Body of pancreas (tissue), 4 donors: ENCODE results near the gene ARHGEF25. TPM values are rescaled to one million over a fixed set of nuclear protein-coding genes. Genes with fewer than 3 reads are reported as not detected.
"Not testable (repeated sequence)": the region's sequence is repeated elsewhere in the genome, so short reads cannot be mapped to it uniquely, and the experiment has no call there.

Experiments
- ATAC-seq: fragments of 150-250 bp; one replicate; pipeline ENCODE4 v1.9.1; 2016
- DNase-seq, 4 donors: peaks; one replicate each; pipeline ENCODE4 v3.0.0-alpha.2; 2019
- H3K27ac ChIP-seq, 4 donors: fragments of 200-600 bp; sonication (generic); 1 replicate in 3 of 4; 2 replicates in 1 of 4; pipeline versions ENCODE4 v1.5.1 to v1.6.1; 2016 to 2019; ENCODE audit warnings: mild to moderate bottlenecking in 1 of 4, mixed read lengths in 1 of 4, moderate library complexity in 1 of 4
- H3K27me3 ChIP-seq, 2 donors: fragments of 200-600 bp; sonication (generic); one replicate each; pipeline ENCODE4 v1.6.0; 2016; ENCODE audit warnings: mild to moderate bottlenecking in 1 of 2
- H3K36me3 ChIP-seq, 2 donors: fragments of 200-600 bp; sonication (generic); replicated peaks in 1 of 2; 2 replicates each; pipeline ENCODE4 v1.5.1; 2016; ENCODE audit warnings: low read depth in 2 of 2; ENCODE audit not compliant: insufficient read depth in 1 of 2
- H3K4me1 ChIP-seq: fragments of 200-600 bp; sonication (generic); one replicate; pipeline ENCODE4 v1.6.0; 2016
- H3K4me3 ChIP-seq, 2 donors: fragments of 200-600 bp; sonication (generic); 1 replicate in 1 of 2; 2 replicates in 1 of 2; pipeline ENCODE4 v1.5.1; 2016 to 2019
- H3K9me3 ChIP-seq, 3 donors: fragments of 200-600 bp; sonication (generic); 1 replicate in 2 of 3; 2 replicates in 1 of 3; pipeline ENCODE4 v1.5.1; 2016
- POLR2A ChIP-seq, 3 donors: fragments of 450-650 bp; IDR thresholded peaks; one replicate each; pipeline ENCODE4 v1.6.1; 2016; ENCODE audit warnings: antibody characterized with exemption in 3 of 3, mild to moderate bottlenecking in 2 of 3
- WGBS, 2 donors: methylation state at CpG; one replicate each; pipeline ENCODE4 v1.1.5; 2017; 5-methylcytosine and 5-hydroxymethylcytosine counted together
- intact Hi-C: fragments of 100-400 bp; cut with DNase I; formaldehyde crosslinking; loops from one replicate; pipeline ENCODE4 v1.15.1; 2023
- total RNA-seq, 2 donors: library from RNA; depleted of rRNA; stranded (reverse); fragments of >200 nt; gene quantifications; one replicate each; pipeline ENCODE4 v1.1.0, GENCODE V29; 2016
- TF ChIP-seq, protein P1 (sequence below), 7 experiments: fragments of 450-650 bp in 4 of 7; fragments of 200-600 bp in 3 of 7; sonication (generic) in 3 of 7; IDR thresholded peaks; one replicate each; pipeline ENCODE4 v1.5.1; 2016 to 2019; ENCODE audit warnings: antibody characterized with exemption in 7 of 7

ARHGEF25 gene
- total RNA-seq, 2 donors from 2014 or later, result 10.1 to 10.9 TPM

DNA sequence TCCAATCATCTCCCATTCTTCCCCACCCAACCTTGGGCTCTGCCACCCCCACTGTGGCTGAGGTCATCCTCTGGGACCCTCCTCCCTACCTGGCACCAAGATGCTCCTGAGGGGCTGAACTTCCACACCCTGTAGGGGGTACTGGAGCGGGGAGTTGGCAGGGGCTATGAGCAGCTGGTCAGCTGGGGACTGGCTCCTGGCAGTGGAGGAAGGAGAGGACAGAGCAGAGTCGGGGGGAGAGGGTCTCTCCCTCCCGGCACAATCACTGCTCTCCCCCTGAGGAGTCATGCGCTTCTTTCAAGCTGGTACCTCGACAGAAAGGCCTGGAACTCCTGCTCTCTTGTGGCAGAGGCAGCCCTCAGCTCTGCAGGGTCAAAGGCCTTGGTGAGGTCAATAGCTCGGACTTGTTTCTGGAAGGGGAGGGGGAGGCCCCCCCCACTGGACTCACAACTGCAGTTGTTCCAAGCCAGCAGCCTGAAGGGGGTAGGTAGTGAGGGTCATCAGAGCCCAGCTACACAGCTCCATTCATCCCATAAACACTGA lies 19.7 kb downstream of the ARHGEF25 start:
- Histone ChIP-seq H3K36me3 (no peaks in the 10 kb centered on the region), H3K4me1 (peaks cover 26% of the 10 kb centered on the region), H3K27me3 (peaks cover 0 to 31% of the 10 kb centered on the region in 2 donors), H3K27ac (no peak overlapping the region), H3K4me3 (no peak overlapping the region), H3K9me3 (no peaks in the 10 kb centered on the region)
- no peak for DNase-seq
- TF ChIP-seq, protein P1, sequence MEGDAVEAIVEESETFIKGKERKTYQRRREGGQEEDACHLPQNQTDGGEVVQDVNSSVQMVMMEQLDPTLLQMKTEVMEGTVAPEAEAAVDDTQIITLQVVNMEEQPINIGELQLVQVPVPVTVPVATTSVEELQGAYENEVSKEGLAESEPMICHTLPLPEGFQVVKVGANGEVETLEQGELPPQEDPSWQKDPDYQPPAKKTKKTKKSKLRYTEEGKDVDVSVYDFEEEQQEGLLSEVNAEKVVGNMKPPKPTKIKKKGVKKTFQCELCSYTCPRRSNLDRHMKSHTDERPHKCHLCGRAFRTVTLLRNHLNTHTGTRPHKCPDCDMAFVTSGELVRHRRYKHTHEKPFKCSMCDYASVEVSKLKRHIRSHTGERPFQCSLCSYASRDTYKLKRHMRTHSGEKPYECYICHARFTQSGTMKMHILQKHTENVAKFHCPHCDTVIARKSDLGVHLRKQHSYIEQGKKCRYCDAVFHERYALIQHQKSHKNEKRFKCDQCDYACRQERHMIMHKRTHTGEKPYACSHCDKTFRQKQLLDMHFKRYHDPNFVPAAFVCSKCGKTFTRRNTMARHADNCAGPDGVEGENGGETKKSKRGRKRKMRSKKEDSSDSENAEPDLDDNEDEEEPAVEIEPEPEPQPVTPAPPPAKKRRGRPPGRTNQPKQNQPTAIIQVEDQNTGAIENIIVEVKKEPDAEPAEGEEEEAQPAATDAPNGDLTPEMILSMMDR (IDR thresholded peaks at IDR 0.05), result no peak
- no peak for TF ChIP-seq POLR2A (IDR thresholded peaks at IDR 0.05)
- 59 to 60% methylated on average over 2 to 6 of the region's 6 CpGs for WGBS, 2 donors
- intact Hi-C loops, result no loop called here
- no peak for ATAC-seq

DNA sequence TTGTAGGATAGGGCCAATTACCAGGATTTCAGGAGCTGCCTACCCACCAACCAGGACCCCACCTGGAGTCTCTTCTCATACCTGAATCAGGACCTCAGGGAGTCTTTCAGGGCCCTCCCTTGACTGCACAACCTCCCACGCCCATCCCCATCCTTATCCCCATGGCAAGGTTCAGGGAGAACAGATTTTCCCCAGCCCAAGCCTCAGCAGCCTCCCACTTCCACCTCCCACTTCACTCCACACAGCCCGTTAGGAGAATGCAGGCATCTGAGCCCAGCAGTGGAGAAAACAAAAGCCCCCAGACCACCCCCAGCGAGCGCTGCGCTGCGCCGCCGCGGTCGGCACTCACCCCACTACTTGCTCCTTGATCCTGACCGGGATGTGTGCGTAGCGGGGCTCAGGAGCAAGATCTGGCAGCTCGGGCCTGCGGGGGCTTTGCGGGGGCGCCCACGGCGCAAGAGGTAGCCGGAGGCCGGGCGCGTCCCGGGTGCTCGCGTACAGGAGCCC lies 20.4 kb downstream of the ARHGEF25 start:
- Histone ChIP-seq H3K9me3 (no peaks in the 10 kb centered on the region), H3K36me3 (no peaks in the 10 kb centered on the region), H3K27me3 (peaks cover 0 to 26% of the 10 kb centered on the region in 2 donors), H3K4me1 (peaks cover 26% of the 10 kb centered on the region), H3K27ac (no peak overlapping the region), H3K4me3 (no peak overlapping the region)
- TF ChIP-seq POLR2A (IDR thresholded peaks at IDR 0.05), result no peak
- TF ChIP-seq, protein P1 (IDR thresholded peaks at IDR 0.05), result no peak
- ATAC-seq, result no peak
- intact Hi-C loops, result no loop called here
- WGBS, 2 donors, result 7 to 15% methylated on average over 22 to 26 of the region's 26 CpGs
- no peak for DNase-seq

DNA sequence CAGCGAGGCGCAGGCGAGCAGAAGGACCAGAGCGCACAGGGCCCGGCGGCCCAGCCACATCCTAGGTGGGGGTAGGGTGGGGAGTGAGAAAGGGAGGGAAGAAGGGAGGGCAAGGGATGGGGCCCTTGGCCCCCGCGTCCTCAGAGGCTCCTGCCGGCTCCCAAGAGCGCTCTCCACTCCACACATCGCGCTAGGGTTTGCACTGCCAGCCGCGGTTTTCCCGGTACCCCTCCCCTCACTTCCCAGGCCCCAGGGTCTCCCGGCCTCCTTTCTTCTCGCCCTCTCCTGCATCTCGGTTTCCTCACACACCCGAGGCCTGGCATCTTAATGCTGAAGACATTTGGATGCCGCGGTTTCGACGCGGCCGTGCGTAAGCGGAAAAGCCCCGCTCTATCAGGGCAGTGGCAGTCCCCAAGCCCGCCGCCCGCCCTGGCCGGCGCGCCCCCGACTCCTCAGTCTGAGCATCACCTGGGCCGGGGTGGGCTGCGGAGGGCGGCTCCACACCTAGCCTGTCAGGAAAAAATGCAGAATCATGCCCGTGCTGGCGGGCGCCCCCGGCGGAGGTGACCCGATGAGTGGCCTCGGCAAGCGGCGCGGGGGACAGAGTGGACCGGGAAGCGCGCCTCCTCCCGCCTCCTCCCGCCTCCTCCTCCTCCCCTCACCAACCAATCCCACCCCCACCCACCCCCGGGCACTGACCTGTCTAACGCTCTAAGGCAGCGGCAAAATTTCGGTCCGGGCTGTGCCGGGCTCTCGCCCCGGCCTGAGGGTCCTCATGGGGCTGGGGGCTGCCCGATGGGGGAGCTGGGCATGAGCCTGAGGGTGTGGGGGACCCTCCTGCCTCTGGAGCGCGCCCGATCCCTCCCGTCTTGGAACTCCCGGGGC lies 21.1 kb downstream of the ARHGEF25 start:
- H3K27me3 ChIP-seq, result peaks cover 0 to 22% of the 10 kb centered on the region in 2 donors
- no peaks in the 10 kb centered on the region for H3K9me3 ChIP-seq
- peaks cover 26% of the 10 kb centered on the region for H3K4me1 ChIP-seq
- TF ChIP-seq, protein P1 (IDR thresholded peaks at IDR 0.05), result no peak
- no peak for TF ChIP-seq POLR2A (IDR thresholded peaks at IDR 0.05)
- DNase-seq, result peak in 1 of 4 donors; percentile 41
- peak overlapping the region in 1 of 2 donors; percentile 41 for H3K4me3 ChIP-seq
- no peaks in the 10 kb centered on the region for H3K36me3 ChIP-seq
- WGBS, 2 donors, result 1 to 4% methylated on average over 30 to 55 of the region's 67 CpGs
- intact Hi-C loops, result no loop called here
- ATAC-seq, result peak; percentile 31
- H3K27ac ChIP-seq, result no peak overlapping the region

DNA sequence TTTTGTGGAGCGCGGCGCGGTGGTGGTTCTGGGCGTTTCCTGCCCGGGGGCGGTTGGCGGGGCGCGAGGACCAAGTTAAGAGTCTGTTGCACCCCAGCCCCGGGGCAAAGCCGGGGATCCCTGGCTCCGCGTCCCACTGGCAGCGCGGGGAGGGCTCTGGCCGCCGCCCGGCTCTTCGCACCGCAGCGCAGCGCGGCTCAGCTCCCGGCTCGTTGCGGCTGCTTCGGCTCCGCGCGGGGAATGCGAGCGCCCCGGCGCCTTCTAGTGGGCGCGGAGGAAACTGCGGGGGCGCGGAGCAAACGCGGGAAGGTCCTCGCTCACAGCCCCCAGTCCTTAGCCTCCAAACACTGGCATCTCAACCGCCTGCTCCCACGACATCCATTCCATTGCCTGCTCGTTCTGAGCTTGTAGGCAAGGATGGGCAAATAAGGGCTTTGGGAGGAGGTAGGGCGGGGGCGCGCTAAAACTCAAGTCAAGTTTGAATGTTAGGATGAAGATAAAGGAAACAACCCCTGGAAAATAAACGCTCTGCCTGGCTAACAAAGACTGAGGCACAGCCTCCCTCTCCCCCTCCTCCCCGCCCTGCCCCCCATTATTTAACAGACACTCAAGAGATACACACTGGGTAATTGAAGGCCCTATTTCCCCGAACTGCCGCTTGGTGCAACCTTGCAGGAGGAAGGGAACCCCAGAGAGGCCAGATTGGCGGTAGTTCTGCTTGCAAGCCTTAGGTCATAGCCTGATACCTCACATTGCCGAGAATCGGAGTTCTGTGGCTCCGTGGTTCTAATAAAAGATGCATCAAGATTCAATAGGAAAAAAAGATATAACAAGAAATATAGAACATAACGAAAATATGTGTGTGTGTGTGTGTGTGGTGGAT lies 22.0 kb downstream of the ARHGEF25 start, which contains the start of gene B4GALNT1:
B4GALNT1 (minus strand) TSS at position 244 of the 883 bp plus-strand sequence. CDS start 1,069 bp downstream, outside the sequence.
- Histone ChIP-seq H3K4me1 (peaks cover 19% of the 10 kb centered on the region), H3K27ac (no peak within 1 kb of the TSS), H3K27me3 (peaks cover 0 to 22% of the 10 kb centered on the region in 2 donors), H3K36me3 (no peaks in the 10 kb centered on the region), H3K9me3 (no peaks in the 10 kb centered on the region), H3K4me3 (peak within 1 kb of the TSS in 1 of 2 donors; percentile 41)
- ATAC-seq (peak; percentile 89), DNase-seq (peak; percentile 48 to 68 (median 57))
- WGBS, 2 donors, result 2 to 12% methylated on average over 14 to 57 of the region's 58 CpGs
- intact Hi-C loops, result no loop called here
- no peak for TF ChIP-seq POLR2A (IDR thresholded peaks at IDR 0.05)
- TF ChIP-seq, protein P1 (IDR thresholded peaks at IDR 0.05), result peak; percentile 83 to 96 (median 86)

DNA sequence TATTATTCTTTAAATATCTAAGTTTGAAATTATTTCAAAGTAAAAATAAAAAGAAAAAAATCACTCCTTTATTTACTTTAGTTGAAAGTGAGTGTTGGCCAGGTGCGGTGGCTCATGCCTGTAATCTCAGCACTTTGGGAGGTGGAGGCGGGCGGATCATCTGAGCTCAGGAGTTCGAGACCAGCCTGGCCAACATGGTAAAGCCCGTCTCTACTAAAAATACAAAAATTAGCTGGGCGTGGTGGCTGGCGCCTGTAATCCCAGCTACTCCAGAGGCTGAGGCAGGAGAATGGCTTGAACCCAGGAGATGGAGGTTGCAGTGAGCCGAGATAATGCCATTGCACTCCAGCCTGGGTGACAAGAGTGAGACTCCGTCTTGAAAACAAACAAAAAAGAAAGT lies 25.5 kb downstream of the ARHGEF25 start:
- H3K36me3 ChIP-seq, H3K27ac ChIP-seq, DNase-seq, ATAC-seq, intact Hi-C loops, H3K9me3 ChIP-seq, H3K4me3 ChIP-seq: not testable (repeated sequence)
- H3K27me3 ChIP-seq, result peaks cover 0 to 10% of the 10 kb centered on the region in 2 donors
- 75 to 76% methylated on average over 9 of the region's 9 CpGs for WGBS, 2 donors
- H3K4me1 ChIP-seq, result peaks cover 20% of the 10 kb centered on the region
